NCI-H748 treated with DMSO at 0.1 percent for 48 hours (cell line): Measurements from ENCODE around the gene SQSTM1.
A peak's percentile ranks its signal among the peaks of the same experiment; 100 is the strongest.

Experiments used
- DNase-seq: peaks from one replicate; lab custom pipeline; 2025; lab: John Stamatoyannopoulos, UW

SQSTM1 gene

GRCh38 chr5:179806250-179807048, 14.3 kb upstream of the SQSTM1 start, which contains the start of gene MGAT4B:
TSS of gene MGAT4B (minus strand) at chr5:179806866. CDS start at chr5:179806583, 283 bp downstream.
- no peak for DNase-seq

DNA sequence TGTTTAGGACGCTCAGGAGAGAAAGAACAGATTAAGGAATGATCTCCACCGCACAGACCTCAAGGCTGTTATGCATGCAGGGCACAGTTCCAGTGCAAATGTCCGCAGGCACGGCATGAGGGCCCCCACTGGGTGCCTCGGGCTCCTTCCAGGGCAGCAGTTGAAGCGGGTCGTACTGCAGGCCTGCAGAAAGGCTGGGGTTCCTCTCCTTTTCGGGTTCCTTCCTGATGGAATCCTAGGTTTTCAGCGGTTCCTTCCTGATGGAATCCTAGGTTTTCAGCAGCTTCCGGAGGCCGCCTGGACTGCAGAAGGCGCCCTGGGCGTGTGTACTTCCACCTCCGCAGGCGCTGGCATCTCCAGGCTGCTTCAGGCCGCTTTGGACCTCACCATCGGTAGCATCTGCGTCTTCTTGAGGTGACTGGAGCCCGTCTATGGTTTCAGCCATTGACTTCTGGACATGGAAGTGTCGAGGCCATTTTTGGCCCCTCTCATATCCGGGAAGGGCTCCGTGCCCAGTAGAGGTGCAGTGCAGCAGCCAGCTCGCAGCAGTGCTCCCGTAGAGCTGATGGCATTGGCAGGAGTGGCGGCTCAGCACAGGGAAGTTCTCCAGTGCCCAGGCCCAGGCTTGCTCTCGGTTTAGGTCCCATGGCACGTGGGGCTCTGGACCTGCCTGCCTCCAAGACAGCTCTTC, 8.4 kb upstream of the SQSTM1 start:
- no peak for DNase-seq

DNA sequence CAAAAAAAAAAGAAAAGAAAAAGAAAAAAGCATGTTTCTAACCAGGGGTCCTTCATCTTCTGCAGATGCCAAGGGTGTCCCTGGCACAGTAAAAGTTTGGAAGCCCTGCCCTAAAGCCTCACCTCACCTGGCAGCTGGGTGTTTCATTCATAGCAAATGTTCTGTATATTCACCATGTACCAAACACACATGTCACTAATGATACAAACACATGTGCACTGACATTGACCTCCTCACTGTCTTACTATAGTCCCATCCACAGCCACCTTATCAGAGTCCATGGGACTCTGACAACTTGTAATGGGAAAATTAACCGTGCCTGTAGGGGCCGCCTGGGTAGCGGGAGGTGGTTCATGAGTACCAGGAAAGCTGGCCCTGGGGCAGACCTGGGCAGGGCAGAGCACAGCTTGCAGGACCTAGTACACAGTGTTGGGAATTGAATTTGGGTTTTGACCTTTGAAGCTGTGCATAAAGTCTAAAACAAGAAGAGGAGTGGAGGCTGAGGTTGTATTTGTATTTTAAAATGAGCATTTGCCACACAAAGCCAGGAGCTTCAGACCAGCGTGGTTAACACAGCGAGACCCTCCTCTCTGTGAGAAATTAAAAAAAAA, 7.6 kb upstream of the SQSTM1 start:
- no peak for DNase-seq

- DNase-seq, result no peak
Measured at GRCh38 chr5:179814090-179814489, 6.6 kb upstream of the SQSTM1 start.

DNA sequence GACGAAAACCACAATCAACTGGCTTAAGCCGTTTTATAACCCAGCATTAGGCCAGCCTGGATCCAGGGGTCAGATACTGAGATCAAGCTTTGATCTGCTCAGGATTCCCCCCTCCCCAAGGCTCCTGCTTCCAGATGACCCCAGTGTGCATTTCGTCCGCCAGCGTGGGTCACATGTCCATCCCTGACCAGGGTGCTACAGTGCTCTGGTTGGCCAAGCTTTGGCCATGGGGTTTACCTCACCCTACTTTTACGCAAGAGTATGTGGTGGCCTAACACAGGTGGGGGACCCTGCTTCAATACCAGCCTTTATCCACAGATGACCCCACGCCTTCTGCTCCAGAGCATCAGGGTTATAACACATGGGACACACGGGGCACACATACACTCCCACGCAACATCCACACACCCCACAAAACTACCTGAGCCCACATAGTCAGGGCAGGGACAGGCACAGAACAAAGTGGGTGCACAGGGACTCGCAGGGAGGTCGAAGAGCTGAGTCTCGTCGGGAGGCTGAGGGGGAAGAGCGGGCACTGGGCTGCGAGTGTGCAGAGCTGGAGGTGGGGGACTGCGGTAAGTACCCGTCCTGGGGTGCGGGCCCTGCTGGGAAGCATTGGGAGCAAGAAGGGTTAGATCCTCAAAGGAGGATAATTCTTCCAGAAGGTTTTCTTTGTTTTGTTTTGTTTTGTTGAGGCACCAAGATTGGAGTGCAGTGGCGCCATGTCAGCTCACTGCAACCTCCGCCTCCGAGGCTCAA, 5.0 kb upstream of the SQSTM1 start:
- no peak for DNase-seq

- DNase-seq, result no peak
Measured at GRCh38 chr5:179816401-179816795, 4.3 kb upstream of the SQSTM1 start.

GRCh38 chr5:179816796-179817469, 3.8 kb upstream of the SQSTM1 start:
- no peak for DNase-seq

GRCh38 chr5:179817470-179817840, 3.2 kb upstream of the SQSTM1 start:
- DNase-seq, result no peak

- no peak for DNase-seq
Measured at GRCh38 chr5:179817890-179818745, 2.6 kb upstream of the SQSTM1 start.

- DNase-seq, result peak; percentile 61
Measured at GRCh38 chr5:179818746-179819295, 1.9 kb upstream of the SQSTM1 start.

- no peak for DNase-seq
Measured at GRCh38 chr5:179819296-179820126, 1.2 kb upstream of the SQSTM1 start.

GRCh38 chr5:179820127-179820482, 600 bp upstream of the SQSTM1 start:
- no peak for DNase-seq

DNA sequence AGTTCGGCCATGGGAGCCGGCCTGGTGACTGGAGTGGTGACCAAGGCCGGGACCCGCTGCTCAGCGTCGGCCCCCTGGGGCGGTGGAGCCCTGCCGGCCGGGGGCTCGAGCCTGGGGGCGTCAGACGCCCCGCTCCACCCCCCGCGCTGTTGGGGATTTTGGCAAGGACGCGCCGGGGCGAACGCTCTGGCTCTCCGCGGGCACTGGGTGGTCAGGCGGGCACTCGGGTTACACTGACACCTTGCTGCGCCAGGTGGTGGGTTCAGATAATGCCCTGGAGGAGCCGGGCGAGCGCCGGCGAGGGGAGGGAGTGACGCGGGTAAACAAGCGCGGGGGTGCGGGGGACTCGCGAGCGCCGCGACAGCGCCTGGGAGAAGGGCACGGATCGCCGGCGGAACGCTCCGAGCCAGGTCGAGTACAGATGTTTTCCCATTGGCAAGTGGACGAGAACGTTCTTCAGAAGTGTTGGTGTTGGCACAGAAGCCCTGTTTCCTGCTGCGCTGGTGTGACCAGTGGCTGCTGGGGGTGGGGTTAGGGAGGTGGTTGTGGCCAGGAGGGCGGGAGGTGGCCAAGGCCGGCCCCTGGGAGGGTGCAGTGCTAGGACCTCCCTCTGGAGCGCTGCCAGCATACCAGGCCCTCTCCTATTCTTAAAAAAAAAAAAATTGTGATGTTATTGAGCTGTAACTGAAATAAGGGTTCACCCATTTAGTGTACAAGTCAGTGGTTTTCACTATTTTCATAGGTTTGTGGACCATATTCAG, 773 bp downstream of the SQSTM1 start:
- DNase-seq, result peak; percentile 73

DNA sequence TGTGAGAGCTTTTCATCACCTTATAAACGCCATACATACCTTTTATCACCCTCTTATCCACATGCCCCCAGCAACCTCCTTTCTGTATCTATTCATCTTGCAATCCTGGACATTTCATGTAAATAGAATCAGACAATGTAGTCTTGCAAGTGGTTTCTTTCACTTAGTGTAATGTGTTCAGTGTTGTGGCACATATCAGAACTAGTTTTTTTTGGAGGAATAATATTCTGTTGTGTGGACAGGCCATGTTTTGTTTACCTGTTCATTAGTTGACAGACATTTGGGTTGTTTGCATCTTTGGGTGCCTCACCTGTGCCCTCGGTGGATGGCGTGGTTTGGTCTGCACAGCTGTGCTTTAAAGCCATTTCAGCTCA, 1.3 kb downstream of the SQSTM1 start:
- DNase-seq, result no peak

GRCh38 chr5:179822444-179822990, 1.8 kb downstream of the SQSTM1 start:
- no peak for DNase-seq

- no peak for DNase-seq
Measured at GRCh38 chr5:179823937-179824744, 3.4 kb downstream of the SQSTM1 start.

- DNase-seq, result no peak
Measured at GRCh38 chr5:179824745-179825112, 4.0 kb downstream of the SQSTM1 start.

DNA sequence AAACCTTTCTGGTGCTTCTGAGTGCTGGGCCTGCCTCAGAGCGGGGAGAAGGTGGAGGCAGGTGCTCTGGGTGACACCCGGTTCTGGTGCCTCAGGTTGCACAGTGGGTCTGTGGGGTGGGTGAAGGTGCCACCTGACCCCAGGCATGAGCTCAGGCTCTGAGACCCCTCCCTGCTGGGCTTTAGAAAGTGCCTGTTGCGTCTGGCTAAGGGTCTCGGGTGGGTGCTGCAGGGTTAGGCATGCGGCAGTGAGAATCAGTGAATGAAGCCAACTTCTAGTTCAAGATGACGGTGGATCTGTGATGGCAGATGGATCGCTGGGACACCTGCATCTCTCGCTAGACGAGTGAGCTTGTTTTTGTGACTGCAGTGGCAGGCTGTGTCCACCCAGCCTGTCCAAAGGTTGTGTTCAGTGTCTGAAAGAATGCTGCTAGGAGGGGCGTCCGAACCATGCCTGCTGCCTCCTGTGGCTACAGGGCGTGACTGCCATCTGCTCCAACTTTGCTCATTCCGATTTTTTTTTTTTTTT, 5.0 kb downstream of the SQSTM1 start:
- no peak for DNase-seq
